GM19324 (cell line): ENCODE results near the gene GRIK3.

ENCODE experiments used
- ATAC-seq: cut with Tn5 transposase; IDR thresholded peaks from one replicate; pipeline ENCODE4 v1.9.1; 2021; ENCODE audit warnings: mild to moderate bottlenecking, moderate library complexity; ENCODE audit not compliant: unreplicated experiment, low FRiP score

Gene GRIK3

GRCh38 chr1:36804669-36805314, 229.5 kb downstream of the GRIK3 start:
- ATAC-seq = no peak

DNA sequence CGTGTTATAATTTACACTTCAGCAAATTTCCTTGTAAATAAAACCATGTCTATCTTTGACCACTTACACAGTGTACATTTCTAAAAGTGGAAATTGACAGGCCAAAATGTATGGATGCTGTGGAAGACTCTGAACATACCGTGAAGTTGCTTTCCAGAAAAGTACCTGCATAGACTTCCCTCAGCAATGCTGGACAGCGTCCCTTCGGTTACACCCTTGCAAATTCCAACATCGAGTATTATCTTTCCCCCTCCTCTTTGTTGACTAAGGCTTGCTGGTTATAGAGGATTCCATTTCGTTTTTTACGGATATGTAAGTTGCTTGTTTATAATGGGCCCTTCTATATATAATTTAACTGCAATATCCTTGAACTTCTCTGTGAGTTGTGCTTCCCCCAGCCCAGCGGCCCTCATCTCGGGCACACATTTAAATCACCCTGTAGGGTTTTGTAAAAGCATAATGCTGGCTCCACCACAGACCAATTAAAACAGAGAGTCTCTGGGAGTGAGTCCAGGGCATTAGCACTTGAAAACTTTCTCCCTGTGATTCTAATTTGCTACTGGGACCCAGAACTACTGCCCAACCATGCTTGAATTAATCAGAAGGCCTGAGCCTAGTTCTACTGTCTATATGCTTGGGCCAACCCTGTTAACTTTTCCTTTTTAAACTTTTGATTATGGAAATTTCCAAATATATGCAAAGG, 230.3 kb downstream of the GRIK3 start:
- ATAC-seq = no peak

DNA sequence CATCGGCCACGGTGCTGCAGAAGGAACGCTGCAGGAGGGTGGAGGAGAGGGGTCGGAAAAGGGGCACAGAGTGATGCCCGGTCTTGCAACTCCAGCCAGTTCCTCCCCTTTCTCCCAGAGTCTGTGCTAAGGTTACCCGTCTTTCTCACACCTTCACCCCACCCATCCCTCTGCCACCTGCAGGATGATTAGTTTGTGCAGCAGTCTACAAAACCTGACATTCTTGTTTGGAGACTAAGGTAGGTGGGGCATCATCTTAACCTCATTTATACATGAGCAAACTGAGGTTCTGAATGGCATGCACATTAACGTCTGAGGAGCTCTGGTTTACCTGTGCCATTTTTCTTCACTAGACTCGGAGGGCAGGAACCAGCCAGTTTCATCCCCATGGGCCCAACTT, 232.3 kb downstream of the GRIK3 start:
- ATAC-seq = no peak

DNA sequence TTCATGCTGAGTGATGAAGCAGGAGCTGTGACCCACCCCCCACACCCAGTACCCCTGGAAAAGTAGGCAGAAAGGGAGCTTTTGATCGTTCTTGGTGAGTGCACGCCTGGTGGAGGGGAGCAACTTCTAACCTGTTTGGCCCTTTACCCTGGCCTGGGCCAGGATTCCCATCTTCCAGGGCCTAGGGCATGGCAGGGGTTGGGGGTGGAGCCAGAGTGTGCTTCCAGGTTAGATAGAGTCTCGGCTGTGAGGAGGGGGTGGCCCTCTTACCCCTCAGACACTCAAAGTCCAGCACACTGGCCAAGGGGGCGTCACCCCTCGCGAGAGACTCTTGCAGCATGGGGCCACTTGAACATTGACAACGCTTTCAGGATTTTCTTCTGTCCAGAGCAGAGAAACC, 236.6 kb downstream of the GRIK3 start:
- ATAC-seq = no peak

GRCh38 chr1:36796733-36797132, 237.6 kb downstream of the GRIK3 start:
- no peak for ATAC-seq

DNA sequence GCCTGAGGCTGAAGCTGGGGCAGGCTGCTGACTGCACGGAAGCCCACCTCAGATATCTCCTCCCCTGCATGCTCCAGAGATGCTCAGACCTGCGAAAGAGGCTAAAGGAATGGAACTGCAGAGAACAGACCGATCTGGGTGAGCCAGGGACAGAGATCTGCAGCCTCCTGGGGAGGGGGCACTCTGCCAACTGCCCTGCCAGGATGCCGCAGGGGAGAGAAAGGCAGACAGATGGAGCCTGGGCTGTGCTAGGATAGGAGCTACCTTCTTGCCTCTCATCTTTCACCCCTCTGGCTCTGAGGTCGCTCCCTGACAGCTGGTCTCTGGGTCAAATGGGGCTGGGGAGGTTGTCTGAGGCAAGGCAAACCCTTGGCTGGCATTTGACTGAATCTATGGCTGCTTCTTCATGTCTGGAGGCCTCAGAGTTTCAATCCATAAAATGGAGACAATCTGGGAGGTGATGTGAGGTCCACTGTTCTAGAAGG, 238.2 kb downstream of the GRIK3 start:
- ATAC-seq = no peak

DNA sequence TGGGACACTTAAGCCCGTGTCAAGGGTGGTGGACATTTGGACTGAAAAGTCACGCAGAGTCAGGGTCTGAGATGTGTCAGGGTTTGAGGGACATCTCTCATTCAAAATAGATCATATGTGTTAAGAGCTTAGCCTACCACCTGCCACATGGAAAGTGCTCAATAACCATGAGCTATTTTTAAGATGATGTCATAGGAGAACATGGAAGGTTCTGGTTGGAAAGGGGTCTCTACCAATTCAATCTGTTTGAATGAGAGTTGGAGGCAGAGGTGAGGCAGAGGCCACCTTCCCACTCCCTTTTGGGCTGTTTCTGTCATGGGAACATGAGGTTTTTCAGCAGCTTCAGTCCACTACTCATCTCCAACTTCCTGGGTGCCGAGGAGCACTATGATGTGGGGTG, 239.9 kb downstream of the GRIK3 start:
- ATAC-seq = no peak

DNA sequence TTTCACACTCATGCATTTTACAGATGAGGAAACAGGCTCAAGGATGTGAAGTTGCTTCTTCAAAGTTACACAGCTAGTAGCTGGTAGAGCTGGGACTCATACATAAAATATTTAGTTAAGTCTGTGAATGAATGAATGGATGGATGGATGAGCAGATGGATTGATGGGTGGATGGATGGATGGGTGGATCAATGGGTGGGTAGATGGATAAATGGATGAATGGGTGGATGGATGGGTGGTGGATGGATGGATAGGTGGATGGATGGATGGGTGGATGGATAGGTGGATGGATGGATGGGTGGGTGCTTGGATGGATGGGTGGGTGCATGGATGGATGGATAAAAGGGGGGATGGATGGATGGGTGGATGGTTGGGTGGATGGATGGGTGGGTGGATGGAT, 240.9 kb downstream of the GRIK3 start:
- no peak for ATAC-seq

GRCh38 chr1:36792292-36792691, 242.0 kb downstream of the GRIK3 start:
- no peak for ATAC-seq

- ATAC-seq = no peak
These were observed 244.1 kb downstream of the GRIK3 start for GRCh38 chr1:36790191-36790590.

DNA sequence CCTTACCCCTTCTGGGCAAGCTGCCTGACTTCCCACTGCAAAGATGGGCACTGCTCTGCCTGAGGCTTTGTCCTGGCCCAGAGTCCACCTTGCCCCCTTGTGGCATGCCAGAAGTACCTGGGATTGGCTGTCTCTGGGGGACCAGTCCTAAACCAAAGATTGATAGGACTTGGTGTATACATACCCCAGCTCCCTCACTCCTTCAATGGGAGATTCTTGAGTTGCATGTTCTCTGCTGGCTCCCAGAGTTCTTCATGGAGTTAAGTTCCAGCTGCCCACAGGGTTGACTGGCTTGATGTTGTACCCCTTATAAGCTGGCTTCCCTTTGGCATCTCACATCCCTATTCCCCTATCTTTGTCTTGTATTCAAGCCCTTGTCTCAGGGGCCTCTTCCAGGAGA, 244.8 kb downstream of the GRIK3 start:
- no peak for ATAC-seq

GRCh38 chr1:36787312-36787913, 246.9 kb downstream of the GRIK3 start:
- ATAC-seq = no peak

- no peak for ATAC-seq
These were observed 247.9 kb downstream of the GRIK3 start for GRCh38 chr1:36786425-36786824.

- ATAC-seq = no peak
These were observed 250.0 kb downstream of the GRIK3 start for GRCh38 chr1:36784147-36784859.

GRCh38 chr1:36783475-36783874, 250.8 kb downstream of the GRIK3 start:
- no peak for ATAC-seq

- no peak for ATAC-seq
These were observed 251.5 kb downstream of the GRIK3 start for GRCh38 chr1:36782785-36783184.

GRCh38 chr1:36782085-36782484, 252.2 kb downstream of the GRIK3 start:
- ATAC-seq = no peak

DNA sequence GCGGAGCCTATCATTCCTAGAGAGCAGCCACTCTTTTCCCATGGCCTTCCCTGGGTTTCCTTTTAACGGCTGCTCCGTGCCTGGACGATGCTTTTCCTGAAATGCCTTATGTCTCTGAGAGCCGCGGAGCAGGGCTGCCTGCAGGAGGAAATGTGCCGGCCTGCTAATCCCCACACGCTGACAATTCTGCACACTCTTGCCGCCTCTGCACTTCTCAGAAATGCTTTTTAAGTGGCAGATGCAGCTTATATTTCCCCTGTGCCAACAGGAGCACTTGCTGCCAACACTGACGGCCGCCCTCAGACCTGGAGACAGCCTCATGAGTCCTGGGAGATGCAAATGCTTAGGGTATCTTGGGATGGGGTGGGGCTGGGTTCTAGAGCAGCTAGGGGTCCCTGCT, 253.2 kb downstream of the GRIK3 start:
- no peak for ATAC-seq

DNA sequence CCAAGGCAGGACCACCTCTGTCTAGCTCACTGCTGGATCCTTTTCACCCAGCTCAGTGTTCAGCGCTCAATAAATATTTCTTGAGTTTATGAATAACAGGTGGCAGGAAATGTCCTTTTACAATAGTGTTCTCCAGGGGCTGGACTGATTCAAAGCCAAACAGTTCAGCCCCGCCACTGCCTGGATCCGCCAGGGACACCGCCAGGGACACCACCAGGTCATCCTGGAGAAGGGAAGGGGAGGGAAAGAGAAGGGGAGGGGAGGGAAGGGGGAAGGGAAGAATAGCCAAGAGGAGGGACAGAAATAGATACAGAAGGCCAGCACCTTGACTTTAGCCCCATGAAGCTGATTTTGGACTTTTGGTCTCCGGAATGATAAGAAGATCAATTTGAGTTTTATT, 255.6 kb downstream of the GRIK3 start:
- no peak for ATAC-seq

GRCh38 chr1:36776948-36777831, 257.1 kb downstream of the GRIK3 start:
- no peak for ATAC-seq
